CD4-positive, alpha-beta T cell treated with Interleukin-15 for 1 hour (primary cell): ENCODE results near the gene ZNF628.
"Not testable (repeated sequence)": the region's sequence is repeated elsewhere in the genome, so short reads cannot be mapped to it uniquely, and the experiment has no call there.

Source experiments
- DNase-seq: peaks from one replicate; pipeline ENCODE4 v3.0.0-alpha.2; 2020

Gene ZNF628

DNA sequence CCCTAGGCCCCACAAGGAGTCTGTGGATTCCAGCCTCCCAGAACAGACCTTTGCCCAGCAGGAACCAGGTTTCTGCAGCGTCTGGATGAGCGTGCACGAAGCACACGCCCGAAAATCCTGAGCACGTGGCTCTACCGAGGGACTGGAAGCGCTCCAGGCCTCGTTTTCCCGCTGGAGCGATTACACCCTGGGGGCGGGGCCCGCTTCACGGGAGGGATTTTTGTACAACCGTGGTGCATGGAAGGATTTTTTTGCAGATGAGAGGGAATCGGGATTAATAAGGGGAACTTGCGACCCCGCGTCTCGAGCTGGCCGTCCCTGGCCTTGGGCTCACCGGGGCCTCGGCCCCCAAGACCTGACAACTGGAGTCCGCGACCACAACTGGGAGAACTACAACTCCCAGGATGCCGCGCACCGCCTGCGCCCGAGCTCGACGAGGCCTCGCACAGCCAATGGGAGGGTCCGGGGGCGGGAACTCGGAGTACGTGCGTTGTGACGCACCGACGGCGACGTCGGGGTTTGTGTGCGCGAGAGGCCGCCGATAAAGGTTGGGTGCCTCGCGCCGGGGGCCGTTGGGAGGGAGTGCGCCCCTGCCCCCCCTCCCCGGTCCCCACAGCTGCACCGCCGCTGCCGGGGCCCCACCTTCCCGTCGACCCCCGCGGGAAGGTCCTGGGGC is at the start of gene ZNF628:
ZNF628 (plus strand) TSS at position 518 of the 676 bp plus-strand sequence. CDS start 3,294 bp downstream, outside the sequence.
- peak; percentile 98 for DNase-seq

DNA sequence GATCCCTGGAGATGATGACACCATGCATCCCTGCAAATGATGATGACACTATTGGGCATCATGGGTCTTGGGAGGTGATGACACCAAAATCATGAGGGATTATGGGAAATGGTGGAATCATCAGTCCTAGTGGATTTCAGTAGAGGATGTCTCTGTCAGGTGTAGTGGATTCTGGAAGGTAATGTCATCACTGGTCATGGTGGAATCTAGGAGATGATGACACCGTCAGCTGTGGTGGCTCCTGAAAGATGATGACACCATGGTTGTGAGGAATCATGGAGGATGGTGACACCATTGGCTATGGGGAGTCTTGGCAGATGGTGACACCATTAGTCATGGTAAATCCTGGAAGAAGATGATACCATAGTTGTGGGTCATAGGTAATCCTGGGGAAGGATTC is 45.2 kb upstream of the ZNF628 start:
- DNase-seq: no peak

DNA sequence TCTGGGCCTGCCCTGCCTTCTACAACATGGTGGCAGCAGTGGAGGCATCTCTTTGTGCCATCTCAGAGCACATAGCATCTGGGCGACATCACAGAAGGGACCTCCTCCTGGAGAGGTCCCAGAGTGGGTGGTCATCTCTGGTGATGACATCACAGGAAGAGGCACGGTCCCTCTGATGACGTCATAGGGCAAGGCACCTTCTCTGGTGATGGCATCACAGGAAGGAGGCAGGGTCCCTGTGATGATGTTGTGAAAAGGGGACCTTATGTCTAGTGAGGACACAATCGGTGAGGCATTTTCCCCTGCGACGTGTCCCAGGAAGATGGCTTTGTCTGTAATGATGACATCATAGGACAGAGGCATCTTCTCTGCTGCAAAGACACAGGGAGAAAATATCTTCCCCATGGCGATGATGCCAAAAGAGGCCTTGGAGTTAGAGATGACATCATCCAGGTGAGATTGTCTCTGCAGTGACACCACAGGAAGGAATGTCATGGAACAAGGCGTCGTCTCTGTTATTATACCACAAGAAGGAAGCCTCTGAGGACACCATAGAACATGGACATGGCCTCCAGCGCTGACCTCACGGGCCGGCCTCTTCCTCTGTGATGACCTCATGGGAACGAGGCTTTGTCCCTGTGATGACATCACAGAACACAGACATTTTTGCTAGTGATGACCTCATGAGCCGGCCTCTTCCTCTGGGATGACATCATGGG is 44.0 kb upstream of the ZNF628 start:
- DNase-seq: no peak

DNA sequence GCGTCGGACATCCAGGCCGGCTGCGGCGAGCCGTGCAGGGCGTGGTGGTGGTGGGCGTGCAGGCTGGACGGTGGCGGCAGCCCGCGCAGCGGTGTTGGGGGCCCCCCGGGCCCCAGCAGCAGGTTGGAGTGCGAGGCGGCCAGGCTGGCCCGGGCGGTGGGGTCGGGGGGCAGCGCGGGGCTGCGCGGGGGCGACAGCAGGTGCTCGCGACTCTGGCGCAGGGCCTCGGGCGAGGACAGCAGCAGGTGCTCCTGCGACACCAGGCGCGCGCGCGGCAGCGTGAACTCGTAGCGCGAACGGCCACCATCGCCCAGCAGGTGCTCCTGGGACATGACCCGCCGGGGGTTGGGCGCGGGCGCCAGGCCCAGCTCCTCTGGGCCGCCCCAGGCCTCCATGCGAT is 43.1 kb upstream of the ZNF628 start:
- DNase-seq: no peak

DNA sequence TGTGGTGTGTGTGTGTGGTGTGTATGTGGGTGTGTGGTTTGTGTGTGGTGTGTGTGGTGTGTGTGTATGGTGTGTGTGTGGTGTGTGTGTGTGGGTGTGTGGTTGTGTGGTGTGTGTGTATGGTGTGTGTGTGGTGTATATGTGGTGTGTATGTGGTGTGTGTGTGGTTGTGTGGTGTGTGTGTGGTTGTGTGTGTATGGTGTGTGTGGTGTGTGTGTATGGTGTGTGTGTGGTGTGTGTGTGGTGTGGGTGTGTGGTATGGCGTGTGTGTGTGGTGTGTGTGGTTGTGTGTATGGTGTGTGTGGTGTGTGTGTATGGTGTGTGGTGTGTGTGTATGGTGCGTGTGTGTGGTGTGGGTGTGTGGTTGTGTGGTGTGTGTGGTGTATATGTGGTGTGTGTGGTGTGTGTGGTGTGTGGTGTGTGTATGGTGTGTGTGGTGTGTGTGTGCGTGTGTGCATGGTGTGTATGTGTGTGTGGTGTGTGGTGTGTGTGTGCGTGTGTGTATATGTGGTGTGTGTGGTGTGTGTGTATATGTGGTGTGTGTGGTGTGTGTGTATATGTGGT is 42.0 kb upstream of the ZNF628 start:
- DNase-seq: no peak

DNA sequence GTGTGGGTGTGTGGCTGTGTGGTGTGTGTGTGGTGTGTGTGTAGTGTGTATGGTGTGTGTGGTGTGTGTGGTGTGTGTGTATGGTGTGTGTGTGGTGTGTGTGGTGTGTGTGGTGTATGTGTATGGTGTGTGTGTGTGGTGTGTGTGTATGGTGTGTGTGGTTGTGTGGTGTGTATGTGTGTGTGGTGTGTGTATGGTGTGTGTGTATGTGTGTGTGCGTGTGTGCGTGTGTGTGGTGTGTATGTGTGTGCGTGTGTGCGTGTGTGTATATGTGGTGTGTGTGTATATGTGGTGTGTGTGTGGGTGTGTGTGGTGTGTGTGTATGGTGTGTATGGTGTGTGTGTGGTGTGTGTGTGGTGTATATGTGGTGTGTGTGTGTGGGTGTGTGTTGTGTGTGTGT is 41.4 kb upstream of the ZNF628 start:
- no peak for DNase-seq

DNA sequence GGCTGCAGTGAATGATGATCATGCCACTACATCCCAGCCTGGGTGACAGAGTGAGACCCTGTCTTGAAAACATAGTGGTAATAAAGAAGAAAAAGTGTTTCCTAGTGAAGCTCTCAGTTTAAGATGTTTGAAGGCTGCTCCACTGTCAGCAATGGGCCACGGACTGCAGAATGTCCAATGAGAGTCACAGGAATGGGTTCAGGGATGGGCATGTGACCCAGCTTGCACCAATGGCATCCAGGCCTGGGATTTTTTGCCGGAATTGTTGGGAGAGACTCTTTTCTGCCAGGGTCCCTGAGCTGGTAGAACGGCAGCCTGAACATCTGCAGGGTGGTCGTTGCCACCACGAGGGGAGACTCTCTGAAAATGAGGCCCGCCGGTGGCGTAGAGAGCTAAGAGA is 39.6 kb upstream of the ZNF628 start:
- no peak for DNase-seq

DNA sequence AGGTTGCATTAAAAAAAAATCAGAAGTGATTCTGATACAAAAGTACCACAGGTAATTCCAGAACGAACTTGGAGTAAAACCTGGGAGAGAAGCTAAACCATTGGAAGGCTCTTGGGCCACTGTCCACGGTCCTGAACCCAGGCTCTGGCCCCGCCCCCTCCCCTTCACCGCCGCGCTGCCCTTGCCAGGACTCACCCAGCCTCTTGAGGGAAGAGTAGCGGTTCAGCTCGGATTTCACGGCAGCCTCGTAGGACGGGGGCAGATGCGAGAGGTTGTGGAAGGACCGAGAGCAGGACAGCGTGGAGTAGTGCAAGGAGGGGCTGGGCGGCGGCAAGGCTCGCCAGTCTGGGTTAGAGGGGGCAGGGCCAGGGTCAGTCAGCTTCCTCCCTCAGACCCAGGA is 39.0 kb upstream of the ZNF628 start:
- no peak for DNase-seq

DNA sequence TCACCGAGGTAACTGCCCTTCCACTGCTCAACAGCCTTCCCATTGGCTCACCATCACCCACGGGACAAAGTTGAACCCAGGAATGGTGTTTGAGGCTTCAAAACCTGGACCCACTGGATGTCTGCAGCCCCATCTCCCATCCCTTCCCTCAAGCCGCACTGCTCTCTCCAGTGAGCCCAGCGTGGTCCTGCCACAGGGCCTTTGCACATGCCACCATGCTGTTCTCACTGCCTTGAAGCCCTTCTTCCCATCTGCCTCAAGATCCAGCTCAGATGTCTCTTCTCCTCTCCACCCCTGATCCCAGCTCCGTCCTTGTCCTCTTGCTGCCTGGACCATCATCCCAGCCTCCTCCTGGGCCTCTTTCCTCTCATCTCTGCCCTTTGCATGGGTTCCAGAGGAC is 37.4 kb upstream of the ZNF628 start:
- no peak for DNase-seq

DNA sequence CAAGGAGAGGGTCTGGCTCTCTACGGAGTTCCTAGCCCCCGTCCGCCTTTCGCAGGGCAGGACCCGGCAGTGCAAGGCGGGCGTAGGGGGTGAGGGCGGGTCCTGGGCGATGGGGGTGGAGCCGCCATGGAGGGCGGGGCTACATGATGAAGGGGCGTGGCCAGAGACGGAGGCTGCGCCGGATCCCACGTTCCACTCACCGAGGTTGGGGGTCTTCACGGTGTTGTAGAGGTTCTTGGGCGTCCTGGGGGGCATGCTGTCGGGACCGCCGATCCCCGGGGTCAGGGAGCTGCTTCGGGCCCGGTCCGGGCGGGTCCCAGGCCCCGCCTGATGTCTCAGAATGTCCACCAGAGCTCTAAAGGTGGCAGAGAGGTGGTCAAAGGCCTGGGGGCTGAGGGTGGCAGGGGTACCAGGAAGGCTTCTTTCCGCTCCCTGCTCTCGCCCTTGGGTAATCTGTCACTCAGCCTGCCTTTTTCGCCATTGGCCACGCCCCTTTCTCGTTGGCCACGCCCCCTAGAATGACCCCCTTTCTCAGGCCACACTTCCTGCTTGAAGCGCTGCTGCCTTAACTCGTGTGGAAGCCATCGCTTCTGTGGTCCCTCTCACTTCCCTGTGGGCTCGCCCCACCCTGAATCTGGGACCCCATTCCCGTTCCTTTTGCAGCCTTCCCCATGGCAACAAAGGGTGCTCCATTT is 35.9 kb upstream of the ZNF628 start:
- DNase-seq: no peak

DNA sequence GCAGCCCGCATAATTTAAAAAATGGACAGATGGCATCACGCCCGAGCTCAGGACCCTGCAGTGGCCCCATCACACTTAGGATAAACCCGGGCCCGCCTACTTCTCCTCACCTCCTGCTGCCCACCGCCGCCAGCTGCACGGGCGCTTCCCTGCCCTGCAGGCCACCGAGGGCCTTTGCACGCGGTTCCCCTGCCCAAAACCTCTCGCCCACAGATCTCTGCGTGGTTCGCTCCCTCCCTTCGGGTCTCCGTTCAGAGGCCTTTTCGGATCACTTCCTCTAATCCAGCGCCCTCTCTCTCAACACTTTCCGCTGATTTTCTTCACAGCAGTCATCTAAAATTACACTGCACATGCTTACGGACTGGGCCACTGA is 35.1 kb upstream of the ZNF628 start:
- no peak for DNase-seq

DNA sequence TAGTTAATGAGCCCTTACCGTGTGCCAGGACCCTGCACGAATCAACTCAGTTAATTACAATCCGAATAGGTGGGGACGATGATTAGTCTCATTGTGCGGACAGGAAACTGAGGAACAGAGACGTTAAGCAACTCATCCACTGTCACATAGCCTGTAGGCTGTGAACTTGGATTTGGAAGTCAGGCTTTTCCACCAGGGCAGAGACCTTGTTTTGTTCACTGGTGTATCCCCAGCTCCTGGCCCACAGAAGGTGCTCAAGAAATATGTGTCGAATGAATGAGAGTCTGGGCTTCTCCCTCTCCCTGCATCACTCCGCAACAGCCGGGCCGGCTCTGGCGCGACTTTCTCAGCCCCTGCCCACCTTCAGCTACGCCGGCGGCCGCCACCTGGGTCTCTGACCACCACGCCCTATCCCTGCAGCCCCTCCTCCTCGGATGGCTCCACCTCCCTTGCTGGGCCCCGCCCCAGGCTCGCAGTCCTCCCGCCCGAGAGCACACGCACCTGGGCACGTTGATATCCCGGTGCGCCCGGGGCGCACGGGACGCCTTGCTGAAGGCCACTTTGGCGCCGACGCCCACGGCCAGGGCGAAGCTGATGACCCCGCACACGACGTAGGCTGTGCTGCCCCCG is 34.6 kb upstream of the ZNF628 start:
- no peak for DNase-seq

DNA sequence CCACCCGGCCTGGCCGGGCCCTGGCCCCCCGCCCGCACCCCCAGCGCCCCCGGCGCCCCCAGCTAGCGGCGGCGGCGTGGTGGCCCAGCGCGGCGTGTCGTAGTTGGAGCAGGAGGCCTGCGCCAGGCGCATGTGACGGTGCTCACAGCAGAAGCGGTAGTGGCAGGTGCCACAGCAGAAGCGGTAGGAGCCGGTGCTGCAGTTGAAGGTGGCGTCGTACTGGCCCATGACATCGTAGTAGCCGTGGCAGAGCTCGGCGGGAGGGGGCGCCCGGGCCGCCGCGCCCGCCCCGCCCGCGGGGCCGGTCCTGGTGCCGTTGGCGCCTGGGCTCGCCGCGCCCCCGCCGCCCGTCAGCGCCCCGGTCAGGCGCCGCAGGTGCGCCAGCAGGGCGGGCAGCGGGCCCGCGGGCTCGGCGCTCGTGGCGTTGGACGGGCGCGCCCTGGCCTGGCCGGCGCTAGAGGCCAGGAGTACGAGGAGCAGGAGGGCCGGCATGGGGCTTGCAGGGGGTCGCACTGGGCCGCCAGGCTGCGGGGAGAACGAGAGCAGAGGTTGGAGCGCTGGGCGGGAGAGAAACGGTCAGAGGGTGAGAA is 34.0 kb upstream of the ZNF628 start:
- DNase-seq: no peak

DNA sequence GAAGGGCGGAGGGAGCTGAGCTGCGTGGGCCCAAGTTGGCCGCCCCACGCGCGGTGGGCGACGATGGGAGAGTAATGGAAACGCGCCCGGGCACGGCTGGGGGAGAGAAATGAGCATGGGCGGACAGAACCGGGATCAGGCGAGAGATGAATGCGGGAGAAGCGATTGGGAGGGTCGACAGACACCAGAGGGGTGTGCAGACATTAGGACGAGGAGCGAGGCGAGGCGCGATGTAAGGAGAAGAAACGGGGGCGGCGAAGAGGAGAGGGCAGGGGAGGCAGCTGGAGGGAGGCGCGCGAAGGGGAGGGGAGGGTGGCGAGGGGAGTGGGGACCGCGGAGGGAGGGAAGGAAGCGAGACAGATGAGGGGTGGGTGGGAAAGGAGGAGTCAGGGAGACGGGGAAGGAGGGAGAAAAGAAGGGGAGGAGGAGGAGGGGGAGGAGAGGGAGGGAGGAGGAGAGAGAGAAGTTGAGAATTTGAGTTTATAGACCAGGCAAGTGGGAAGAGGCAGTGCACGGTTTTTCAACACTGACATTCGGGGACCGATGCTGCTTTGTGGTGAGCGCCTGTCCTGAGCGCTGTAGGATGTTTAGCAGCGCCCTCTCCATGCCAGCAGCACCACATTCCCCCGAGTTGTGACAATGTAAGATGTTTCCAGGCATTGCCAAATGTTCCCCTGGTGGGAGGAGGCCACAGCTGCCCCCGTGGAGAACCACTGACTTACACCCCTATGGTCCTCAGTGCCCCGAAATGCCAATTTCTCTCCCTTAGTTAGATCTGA is 33.2 kb upstream of the ZNF628 start, which contains the start of gene SHISA7:
SHISA7 (minus strand) TSS at position 256 of the 779 bp plus-strand sequence. CDS start 437 bp downstream, outside the sequence.
- no peak for DNase-seq

DNA sequence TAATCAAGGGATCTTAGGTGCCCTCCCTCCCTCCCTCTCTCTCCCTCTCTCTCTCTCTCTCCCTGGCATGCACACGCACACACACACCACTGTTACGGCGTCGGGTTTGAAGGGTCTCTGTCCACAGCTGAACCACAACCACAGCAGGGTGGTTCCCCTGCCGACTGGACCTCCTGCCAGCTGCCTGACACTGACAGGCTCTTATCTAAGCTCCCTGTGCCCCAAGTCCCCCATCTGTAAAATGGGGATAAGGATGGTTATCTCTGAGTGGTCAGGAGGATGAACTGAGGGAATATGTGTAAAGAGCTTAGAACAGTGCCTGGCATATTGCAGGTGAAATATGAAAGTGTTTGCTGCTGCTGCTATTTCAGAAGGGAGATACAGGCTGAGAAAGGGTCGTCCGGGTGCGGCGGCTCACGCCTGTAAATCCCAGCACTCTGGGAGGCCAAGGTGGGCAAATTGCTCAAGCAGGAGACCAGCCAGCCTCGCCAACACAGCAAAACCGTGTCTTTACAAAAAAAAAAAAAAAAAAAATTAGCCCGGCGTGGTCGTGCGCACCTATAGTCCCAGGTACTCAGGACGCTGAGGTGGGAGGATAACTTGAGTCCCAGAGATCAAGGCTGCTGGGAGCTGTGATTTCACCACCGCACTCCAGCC is 32.5 kb upstream of the ZNF628 start:
- no peak for DNase-seq

DNA sequence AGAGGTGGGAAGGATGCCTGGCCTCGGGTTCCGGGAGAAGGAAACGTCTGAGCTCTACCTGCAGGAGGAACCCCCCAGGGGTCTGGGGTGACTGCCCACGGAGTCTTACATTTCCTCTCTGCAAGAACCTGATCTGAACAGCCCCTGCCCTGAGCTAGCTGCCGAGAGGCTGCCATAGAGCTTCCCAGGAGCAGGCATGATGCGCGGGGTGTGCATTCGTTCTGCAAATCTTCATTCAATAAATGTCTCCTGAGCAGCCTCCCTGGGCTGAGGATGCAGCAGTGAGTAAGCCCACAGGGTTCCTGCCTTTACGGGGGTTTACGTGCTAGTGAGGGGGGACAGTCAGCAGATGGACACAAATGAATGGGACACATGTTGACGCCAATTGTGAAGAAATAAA is 31.8 kb upstream of the ZNF628 start:
- no peak for DNase-seq

DNA sequence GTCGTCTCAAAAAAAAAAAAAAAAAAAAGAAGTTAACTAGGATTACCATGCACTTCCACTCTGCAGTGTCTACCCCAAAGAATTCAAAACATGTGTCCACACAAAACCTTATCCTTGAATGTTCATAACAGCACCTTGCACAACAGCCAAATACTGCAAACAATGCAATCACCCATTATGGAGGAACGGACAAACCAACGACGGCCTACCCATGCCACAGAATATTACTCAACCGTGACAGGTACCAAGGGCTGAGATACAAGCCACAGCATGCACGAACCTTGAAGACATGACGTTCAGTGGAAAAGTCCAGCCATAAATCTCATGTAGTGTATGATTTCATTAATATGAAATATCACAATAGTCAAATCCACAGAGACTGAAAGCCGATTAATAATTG is 30.4 kb upstream of the ZNF628 start:
- DNase-seq: no peak

DNA sequence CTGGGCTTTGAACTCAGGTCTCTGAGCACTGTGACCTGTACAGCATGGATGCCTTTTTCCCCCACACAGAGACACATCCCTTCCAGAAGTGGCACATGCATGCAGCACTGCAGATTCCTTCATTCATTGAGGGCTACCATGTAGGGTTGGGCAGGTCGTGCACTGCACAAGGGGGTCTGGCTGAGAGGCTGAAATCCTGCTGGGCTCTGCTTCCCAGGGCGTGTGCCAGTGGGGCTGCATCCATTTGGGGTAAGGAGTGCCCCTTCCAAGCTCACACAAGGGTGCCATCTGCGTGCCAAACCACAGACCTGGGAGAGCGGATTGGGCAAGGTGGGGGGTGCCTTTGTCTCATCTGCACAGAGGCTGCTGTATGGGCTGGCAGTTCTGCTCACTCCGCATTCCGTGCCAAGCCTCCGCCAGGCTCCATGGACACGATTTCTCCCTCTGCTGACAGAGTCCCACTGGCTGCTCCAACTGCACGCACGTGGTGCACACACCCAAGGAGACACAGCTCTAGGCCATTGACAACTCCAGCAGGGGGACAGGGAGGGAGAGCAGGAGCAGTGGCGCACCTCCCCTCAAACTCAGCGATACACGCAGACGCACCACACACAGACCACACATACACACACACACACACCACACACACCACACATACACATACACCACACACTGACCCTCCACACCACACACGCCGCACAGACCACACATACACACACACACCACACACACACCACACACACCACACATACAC is 28.8 kb upstream of the ZNF628 start:
- DNase-seq: no peak

DNA sequence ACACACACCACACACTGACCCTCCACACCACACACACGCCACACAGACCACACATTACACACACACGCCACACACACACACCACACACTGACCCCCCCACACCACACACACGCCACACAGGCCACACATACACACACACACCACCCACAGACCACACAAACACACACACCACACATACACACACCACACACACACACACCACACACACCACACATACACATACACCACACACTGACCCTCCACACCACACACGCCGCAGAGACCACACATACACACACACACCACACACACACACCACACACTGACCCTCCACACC is 28.3 kb upstream of the ZNF628 start:
- DNase-seq: not testable (repeated sequence)

DNA sequence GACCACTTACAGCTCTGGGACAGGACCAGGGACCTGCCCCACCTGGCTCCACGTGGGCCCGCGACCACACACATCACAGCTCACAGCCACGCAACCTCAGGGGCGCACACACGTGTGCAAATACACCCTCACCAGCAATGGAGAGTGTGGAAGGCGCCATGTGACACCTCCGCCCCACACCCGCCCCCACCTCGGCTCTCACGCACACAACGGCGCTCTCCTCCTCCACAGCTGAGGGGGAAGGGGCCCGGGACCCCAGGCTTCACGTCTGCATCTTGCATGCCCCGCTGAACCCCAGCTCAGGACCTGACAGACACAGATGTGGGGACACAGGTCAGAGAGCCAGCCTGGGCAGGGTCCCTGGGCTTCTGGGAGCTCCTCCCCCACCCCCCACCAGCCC is 26.9 kb upstream of the ZNF628 start:
- no peak for DNase-seq
